Measurements from ENCODE around the gene TNS1.

GRCh38 chr2:217945530-217945929 is 57.3 kb downstream of the TNS1 start:
- TF ChIP-seq CTCF (conservative IDR thresholded peaks at IDR 0.05; ENCODE audit: low read length), result no peak
- TF ChIP-seq EZH2phosphoT487 (IDR thresholded peaks at IDR 0.05; ENCODE audit: borderline replicate concordance), result no peak

All from Loucy (cell line).